Measurements from ENCODE around the gene ATXN2L. TPM values are rescaled to one million over a fixed set of nuclear protein-coding genes. Genes with fewer than 3 reads are reported as not detected.

Gene ATXN2L
- total RNA-seq, 4 donors from 2014 or later: 43.4 to 73.9 (median 52.6) TPM

- peaks cover 55 to 77% (median 70%) of the 10 kb centered on the region in 4 donors for H3K36me3 ChIP-seq
- 95% methylated on average over 1 of the region's 1 CpG for WGBS
These were observed 15.7 kb downstream of the ATXN2L start for GRCh38 chr16:28838558-28838918.

DNA sequence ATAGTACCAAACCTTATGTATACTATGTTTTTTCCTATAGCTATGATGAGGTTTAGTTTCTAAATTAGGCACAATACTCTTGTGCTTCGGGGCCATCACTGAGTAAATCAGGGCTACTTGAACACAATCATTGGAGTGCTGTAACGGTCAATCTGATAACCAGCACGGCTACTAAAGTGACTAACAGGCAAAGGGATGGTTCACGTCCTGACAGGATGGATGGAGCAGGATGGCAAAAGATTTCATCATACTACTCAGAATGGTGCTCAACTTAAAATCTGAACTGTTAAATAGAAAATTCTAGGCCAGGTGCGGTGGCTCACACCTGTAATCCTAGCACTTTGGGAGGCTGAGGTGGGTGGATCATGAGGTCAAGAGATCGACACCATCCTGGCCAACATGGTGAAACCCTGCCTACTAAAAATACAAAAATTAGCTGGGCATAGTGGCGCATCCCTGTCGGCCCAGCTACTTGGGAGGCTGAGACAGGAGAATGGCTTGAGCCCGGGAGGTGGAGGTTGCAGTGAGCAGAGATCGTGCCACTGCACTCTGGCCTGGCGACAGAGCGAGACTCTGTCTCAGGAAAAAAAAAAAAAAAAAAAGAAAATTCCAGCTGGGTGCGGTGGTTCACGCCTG lies 16.3 kb downstream of the ATXN2L start:
- intact Hi-C loops (cut with DNase I): no loop called here
- no peak overlapping the region for H3K4me3 ChIP-seq
- H3K9me3 ChIP-seq: no peaks in the 10 kb centered on the region
- peaks cover 0 to 12% (median 4%) of the 10 kb centered on the region in 4 donors for H3K4me1 ChIP-seq
- no peaks in the 10 kb centered on the region for H3K27me3 ChIP-seq
- TF ChIP-seq EP300 (IDR thresholded peaks at IDR 0.05) (no peak), POLR2AphosphoS5 (IDR thresholded peaks at IDR 0.05) (no peak), POLR2A (IDR thresholded peaks at IDR 0.05; ENCODE audit: low read depth) (no peak)
- TF ChIP-seq, protein P1, sequence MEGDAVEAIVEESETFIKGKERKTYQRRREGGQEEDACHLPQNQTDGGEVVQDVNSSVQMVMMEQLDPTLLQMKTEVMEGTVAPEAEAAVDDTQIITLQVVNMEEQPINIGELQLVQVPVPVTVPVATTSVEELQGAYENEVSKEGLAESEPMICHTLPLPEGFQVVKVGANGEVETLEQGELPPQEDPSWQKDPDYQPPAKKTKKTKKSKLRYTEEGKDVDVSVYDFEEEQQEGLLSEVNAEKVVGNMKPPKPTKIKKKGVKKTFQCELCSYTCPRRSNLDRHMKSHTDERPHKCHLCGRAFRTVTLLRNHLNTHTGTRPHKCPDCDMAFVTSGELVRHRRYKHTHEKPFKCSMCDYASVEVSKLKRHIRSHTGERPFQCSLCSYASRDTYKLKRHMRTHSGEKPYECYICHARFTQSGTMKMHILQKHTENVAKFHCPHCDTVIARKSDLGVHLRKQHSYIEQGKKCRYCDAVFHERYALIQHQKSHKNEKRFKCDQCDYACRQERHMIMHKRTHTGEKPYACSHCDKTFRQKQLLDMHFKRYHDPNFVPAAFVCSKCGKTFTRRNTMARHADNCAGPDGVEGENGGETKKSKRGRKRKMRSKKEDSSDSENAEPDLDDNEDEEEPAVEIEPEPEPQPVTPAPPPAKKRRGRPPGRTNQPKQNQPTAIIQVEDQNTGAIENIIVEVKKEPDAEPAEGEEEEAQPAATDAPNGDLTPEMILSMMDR (IDR thresholded peaks at IDR 0.05): no peak
- H3K27ac ChIP-seq (replicated peaks in 1 of 4): peak overlapping the region in 1 of 4 donors; percentile 46
- peaks cover 55 to 77% (median 70%) of the 10 kb centered on the region in 4 donors for H3K36me3 ChIP-seq
- 91% methylated on average over 14 of the region's 14 CpGs for WGBS
- DNase-seq (ENCODE audit: extremely low spot score): no peak

More at GRCh38 chr16:28838558-28838918, 15.7 kb downstream of the ATXN2L start:
- intact Hi-C loops (cut with DNase I): no loop called here
- Histone ChIP-seq H3K27ac (replicated peaks in 1 of 4) (no peak overlapping the region), H3K9me3 (no peaks in the 10 kb centered on the region), H3K27me3 (no peaks in the 10 kb centered on the region), H3K4me3 (no peak overlapping the region), H3K4me1 (peaks cover 0 to 12% (median 4%) of the 10 kb centered on the region in 4 donors)
- no peak for DNase-seq (ENCODE audit: extremely low spot score)
- TF ChIP-seq EP300 (IDR thresholded peaks at IDR 0.05) (no peak), POLR2A (IDR thresholded peaks at IDR 0.05; ENCODE audit: low read depth) (no peak), POLR2AphosphoS5 (IDR thresholded peaks at IDR 0.05) (no peak)
- TF ChIP-seq, protein P1 (IDR thresholded peaks at IDR 0.05): no peak

- H3K27me3 ChIP-seq: no peaks in the 10 kb centered on the region
- H3K27ac ChIP-seq (replicated peaks in 1 of 4): peak overlapping the region in 1 of 4 donors; percentile 46
- TF ChIP-seq, protein P1 (IDR thresholded peaks at IDR 0.05): no peak
- TF ChIP-seq POLR2AphosphoS5 (IDR thresholded peaks at IDR 0.05) (no peak), POLR2A (IDR thresholded peaks at IDR 0.05; ENCODE audit: low read depth) (no peak), EP300 (IDR thresholded peaks at IDR 0.05) (no peak)
- H3K4me1 ChIP-seq: peaks cover 3 to 17% (median 10%) of the 10 kb centered on the region in 4 donors
- H3K4me3 ChIP-seq: no peak overlapping the region
- no peak for DNase-seq (ENCODE audit: extremely low spot score)
- H3K9me3 ChIP-seq: no peaks in the 10 kb centered on the region
- intact Hi-C loops (cut with DNase I): loop anchor here (5.0 kb wide), 1 partner anchor 102 kb away; no protein-coding TSS in a partner anchor
- 4% methylated on average over 1 of the region's 1 CpG for WGBS
- H3K36me3 ChIP-seq: peaks cover 54 to 77% (median 70%) of the 10 kb centered on the region in 4 donors
These were observed 17.1 kb downstream of the ATXN2L start for GRCh38 chr16:28839899-28840298.

GRCh38 chr16:28842696-28843095 lies 19.9 kb downstream of the ATXN2L start:
- no peaks in the 10 kb centered on the region for H3K27me3 ChIP-seq
- TF ChIP-seq EP300 (IDR thresholded peaks at IDR 0.05): no peak
- no peak for TF ChIP-seq POLR2A (IDR thresholded peaks at IDR 0.05; ENCODE audit: low read depth)
- TF ChIP-seq, protein P1 (IDR thresholded peaks at IDR 0.05): no peak
- TF ChIP-seq POLR2AphosphoS5 (IDR thresholded peaks at IDR 0.05): no peak
- H3K36me3 ChIP-seq: peaks cover 27 to 51% (median 43%) of the 10 kb centered on the region in 4 donors
- no peaks in the 10 kb centered on the region for H3K9me3 ChIP-seq
- WGBS: 93% methylated on average over 7 of the region's 7 CpGs
- H3K4me3 ChIP-seq: no peak overlapping the region
- H3K27ac ChIP-seq (replicated peaks in 1 of 4): no peak overlapping the region
- intact Hi-C loops (cut with DNase I): loop anchor here (5.0 kb wide), 1 partner anchor 100 kb away; no protein-coding TSS in a partner anchor
- H3K4me1 ChIP-seq: peaks cover 20 to 35% (median 30%) of the 10 kb centered on the region in 4 donors
- no peak for DNase-seq (ENCODE audit: extremely low spot score)

All from esophagus muscularis mucosa (tissue), 4 donors.